SH-SY5Y (cell line): ENCODE results near the gene SPNS3.
A peak's percentile ranks its signal among the peaks of the same experiment; 100 is the strongest.

ENCODE experiments used
- GATA2 ChIP-seq: IDR thresholded peaks from 2 replicates; pipeline ENCODE4 v1.6.1; 2011; ENCODE audit warnings: mild to moderate bottlenecking, low read depth, low read length
- GATA3 ChIP-seq: IDR thresholded peaks from 2 replicates; pipeline ENCODE4 v1.6.1; 2011; ENCODE audit warnings: low read depth, mild to moderate bottlenecking, low read length, moderate library complexity

GRCh38 chr17:4533523-4534504, 100.1 kb downstream of the SPNS3 start:
- peak; percentile 95 for TF ChIP-seq GATA2
- TF ChIP-seq GATA3, result no peak
